Fibroblast of lung (primary cell): Measurements from ENCODE around the gene OPN4. TPM values are rescaled to one million over a fixed set of nuclear protein-coding genes. Genes with fewer than 3 reads are reported as not detected.

ENCODE experiments used
- DNase-seq, 2 donors: peaks; one replicate each; pipeline versions ENCODE4 v3.0.0 to v3.0.0-alpha.2; 2010; ENCODE audit warnings: low read depth in 2 of 2
- H2AFZ ChIP-seq: 2 replicates; pipeline ENCODE4 v1.5.1; 2012; ENCODE audit warnings: low read length, control low read depth, inconsistent platforms
- H3K27ac ChIP-seq: 2 replicates; pipeline ENCODE4 v1.5.1; 2011; ENCODE audit warnings: low read length, control low read depth; ENCODE audit not compliant: insufficient read depth
- H3K27me3 ChIP-seq: 2 replicates; pipeline ENCODE4 v1.5.1; 2011; ENCODE audit warnings: mild to moderate bottlenecking, low read length; ENCODE audit not compliant: control insufficient read depth, insufficient read depth
- H3K36me3 ChIP-seq: 2 replicates; pipeline ENCODE4 v1.5.1; 2011; ENCODE audit warnings: low read length; ENCODE audit not compliant: control insufficient read depth, insufficient read depth
- H3K4me1 ChIP-seq: 2 replicates; pipeline ENCODE4 v1.5.1; 2011; ENCODE audit warnings: low read length; ENCODE audit not compliant: control insufficient read depth, insufficient read depth; ENCODE audit errors: extremely low read depth
- H3K4me2 ChIP-seq: 2 replicates; pipeline ENCODE4 v1.5.1; 2011; ENCODE audit warnings: low read length, control low read depth; ENCODE audit not compliant: insufficient read depth; ENCODE audit errors: extremely low read depth
- H3K4me3 ChIP-seq, 4 experiments: fragments of 200-600 bp in 1 of 4; sonication (generic) in 1 of 4; replicated peaks in 1 of 4; 2 replicates each; pipeline ENCODE4 v1.5.1; 2011 to 2016; ENCODE audit warnings: low read length in 4 of 4, low read depth in 3 of 4, mild to moderate bottlenecking in 3 of 4, control low read depth in 2 of 4, inconsistent platforms in 1 of 4, mixed read lengths in 1 of 4; ENCODE audit not compliant: insufficient read depth in 1 of 4; ENCODE audit errors: control extremely low read depth in 1 of 4
- H3K79me2 ChIP-seq: 2 replicates; pipeline ENCODE4 v1.5.1; 2012; ENCODE audit warnings: mild to moderate bottlenecking, low read length, inconsistent platforms; ENCODE audit not compliant: control insufficient read depth, insufficient read depth
- H3K9ac ChIP-seq: 2 replicates; pipeline ENCODE4 v1.5.1; 2011; ENCODE audit warnings: mild to moderate bottlenecking, low read length, control low read depth; ENCODE audit not compliant: insufficient read depth
- H3K9me3 ChIP-seq: 2 replicates; pipeline ENCODE4 v1.5.1; 2012; ENCODE audit warnings: low read depth, low read length; ENCODE audit not compliant: control insufficient read depth, insufficient read depth
- H4K20me1 ChIP-seq: 2 replicates; pipeline ENCODE4 v1.5.1; 2011; ENCODE audit warnings: low read length; ENCODE audit not compliant: control insufficient read depth, insufficient read depth; ENCODE audit errors: extremely low read depth
- EZH2 ChIP-seq: IDR thresholded peaks from 2 replicates; pipeline ENCODE4 v1.5.1; 2012; ENCODE audit warnings: low read length, control low read depth, mild to moderate bottlenecking; ENCODE audit errors: missing control alignments
- polyA plus RNA-seq, 2 donors: library from polyadenylated mRNA; depleted of rRNA in 1 of 2; stranded (reverse) in 1 of 2; unstranded in 1 of 2; fragments of >200 nt; gene quantifications; 2 replicates each; pipeline ENCODE4 v1.2.1, GENCODE V29; 2011 to 2012; ENCODE audit warnings: missing spikeins in 1 of 2
- total RNA-seq: library from RNA; depleted of rRNA; stranded (reverse); fragments of >200 nt; gene quantifications from 2 replicates; pipeline ENCODE4 v1.2.1, GENCODE V29; 2014
- TF ChIP-seq, protein P1 (sequence below), 2 donors: IDR thresholded peaks in 1 of 2; conservative IDR thresholded peaks in 1 of 2; 1 replicate in 1 of 2; 2 replicates in 1 of 2; pipeline ENCODE4 v1.5.1; 2011 to 2012; ENCODE audit warnings: low read length in 2 of 2, control low read depth in 1 of 2, inconsistent platforms in 1 of 2, low read depth in 1 of 2, mild to moderate bottlenecking in 1 of 2

The OPN4 gene
- total and polyA plus RNA-seq, 2 donors (not counting 1 experiment from before 2014, with no cell fraction given): not detected

DNA sequence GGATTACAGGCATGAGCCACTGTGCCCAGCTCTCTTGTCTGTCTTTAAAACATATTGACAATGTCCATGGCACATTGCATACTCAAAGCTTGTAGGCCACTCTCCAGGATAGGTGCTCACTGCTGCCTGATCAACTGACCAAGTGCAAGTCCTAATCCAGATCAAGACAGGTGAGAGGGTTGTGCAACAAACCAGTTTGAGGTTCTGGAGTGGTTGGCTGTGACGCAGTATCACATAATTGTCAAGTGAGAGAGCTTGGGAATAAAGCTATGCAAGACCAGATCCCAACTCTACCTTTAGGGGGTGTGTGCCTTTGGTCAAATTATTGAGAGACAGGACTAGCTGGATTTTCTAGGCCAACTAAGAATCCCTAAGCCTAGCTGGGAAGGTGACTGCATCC, 43.0 kb upstream of the OPN4 start:
- Histone ChIP-seq H3K4me3 (no peak overlapping the region), H3K36me3 (no peaks in the 10 kb centered on the region)

GRCh38 chr10:86613096-86613495, 41.3 kb upstream of the OPN4 start:
- no peaks in the 10 kb centered on the region for H4K20me1 ChIP-seq
- TF ChIP-seq, protein P1, sequence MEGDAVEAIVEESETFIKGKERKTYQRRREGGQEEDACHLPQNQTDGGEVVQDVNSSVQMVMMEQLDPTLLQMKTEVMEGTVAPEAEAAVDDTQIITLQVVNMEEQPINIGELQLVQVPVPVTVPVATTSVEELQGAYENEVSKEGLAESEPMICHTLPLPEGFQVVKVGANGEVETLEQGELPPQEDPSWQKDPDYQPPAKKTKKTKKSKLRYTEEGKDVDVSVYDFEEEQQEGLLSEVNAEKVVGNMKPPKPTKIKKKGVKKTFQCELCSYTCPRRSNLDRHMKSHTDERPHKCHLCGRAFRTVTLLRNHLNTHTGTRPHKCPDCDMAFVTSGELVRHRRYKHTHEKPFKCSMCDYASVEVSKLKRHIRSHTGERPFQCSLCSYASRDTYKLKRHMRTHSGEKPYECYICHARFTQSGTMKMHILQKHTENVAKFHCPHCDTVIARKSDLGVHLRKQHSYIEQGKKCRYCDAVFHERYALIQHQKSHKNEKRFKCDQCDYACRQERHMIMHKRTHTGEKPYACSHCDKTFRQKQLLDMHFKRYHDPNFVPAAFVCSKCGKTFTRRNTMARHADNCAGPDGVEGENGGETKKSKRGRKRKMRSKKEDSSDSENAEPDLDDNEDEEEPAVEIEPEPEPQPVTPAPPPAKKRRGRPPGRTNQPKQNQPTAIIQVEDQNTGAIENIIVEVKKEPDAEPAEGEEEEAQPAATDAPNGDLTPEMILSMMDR (conservative IDR thresholded peaks at IDR 0.05 in 1 of 2, IDR thresholded peaks at IDR 0.05 in 1 of 2; ENCODE audit: low read depth in 1 of 2, low read length in 2 of 2): no peak
- TF ChIP-seq EZH2: no peak
- no peaks in the 10 kb centered on the region for H3K27me3 ChIP-seq
- H3K36me3 ChIP-seq: no peaks in the 10 kb centered on the region
- H3K4me3 ChIP-seq: no peak overlapping the region
- H3K4me2 ChIP-seq: no peak overlapping the region
- H3K27ac ChIP-seq: no peak overlapping the region
- no peaks in the 10 kb centered on the region for H3K9me3 ChIP-seq
- no peak for DNase-seq
- no peak overlapping the region for H2AFZ ChIP-seq
- H3K9ac ChIP-seq: no peak overlapping the region
- H3K4me1 ChIP-seq: no peaks in the 10 kb centered on the region
- H3K79me2 ChIP-seq: no peaks in the 10 kb centered on the region

More for the DNA sequence above, 43.0 kb upstream of the OPN4 start:
- no peaks in the 10 kb centered on the region for H3K79me2 ChIP-seq
- no peak overlapping the region for H3K4me2 ChIP-seq
- no peak overlapping the region for H3K9ac ChIP-seq
- no peaks in the 10 kb centered on the region for H3K27me3 ChIP-seq
- no peak overlapping the region for H3K27ac ChIP-seq
- no peaks in the 10 kb centered on the region for H4K20me1 ChIP-seq
- DNase-seq: no peak
- no peaks in the 10 kb centered on the region for H3K9me3 ChIP-seq
- TF ChIP-seq EZH2: no peak
- TF ChIP-seq, protein P1 (conservative IDR thresholded peaks at IDR 0.05 in 1 of 2, IDR thresholded peaks at IDR 0.05 in 1 of 2; ENCODE audit: low read depth in 1 of 2, low read length in 2 of 2): no peak
- H3K4me1 ChIP-seq: no peaks in the 10 kb centered on the region
- no peak overlapping the region for H2AFZ ChIP-seq

DNA sequence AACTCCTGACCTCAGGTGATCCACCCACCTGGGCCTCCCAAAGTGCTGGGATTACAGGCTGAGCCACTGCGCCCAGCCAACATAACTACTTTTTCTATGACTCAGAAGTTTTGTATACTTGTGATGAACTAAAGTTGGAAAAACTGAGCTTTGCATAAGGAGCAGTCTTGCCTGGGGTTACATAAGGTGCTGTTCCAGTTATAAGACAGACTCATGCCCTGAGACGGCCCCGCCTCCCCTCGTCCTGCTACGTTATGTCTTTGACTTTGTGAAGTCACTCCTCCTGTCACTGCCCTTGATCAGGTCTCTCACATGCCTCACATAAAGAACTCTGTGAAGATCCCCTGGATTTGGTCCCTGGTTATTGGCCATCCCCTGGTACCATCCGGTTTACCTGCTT, 40.4 kb upstream of the OPN4 start:
- Histone ChIP-seq H3K27ac (no peak overlapping the region), H3K4me2 (no peak overlapping the region), H4K20me1 (no peaks in the 10 kb centered on the region), H3K4me1 (no peaks in the 10 kb centered on the region), H3K79me2 (no peaks in the 10 kb centered on the region), H3K4me3 (no peak overlapping the region), H3K36me3 (no peaks in the 10 kb centered on the region), H3K27me3 (no peaks in the 10 kb centered on the region), H3K9ac (no peak overlapping the region), H2AFZ (no peak overlapping the region), H3K9me3 (no peaks in the 10 kb centered on the region)
- no peak for DNase-seq
- TF ChIP-seq, protein P1 (conservative IDR thresholded peaks at IDR 0.05 in 1 of 2, IDR thresholded peaks at IDR 0.05 in 1 of 2; ENCODE audit: low read depth in 1 of 2, low read length in 2 of 2): no peak
- no peak for TF ChIP-seq EZH2
